Measurements from ENCODE around the gene CELF4.

The CELF4 gene

GRCh38 chr18:37405772-37406171, 159.8 kb downstream of the CELF4 start:
- no peak for DNase-seq

- no peak for DNase-seq
Measured at GRCh38 chr18:37405229-37405628, 160.4 kb downstream of the CELF4 start.

- no peak for DNase-seq
Measured at GRCh38 chr18:37403788-37404187, 161.8 kb downstream of the CELF4 start.

- DNase-seq = no peak
Measured at GRCh38 chr18:37403100-37403781, 162.4 kb downstream of the CELF4 start.

- no peak for DNase-seq
Measured at GRCh38 chr18:37402735-37403099, 162.9 kb downstream of the CELF4 start.

- no peak for DNase-seq
Measured at GRCh38 chr18:37400802-37401201, 164.8 kb downstream of the CELF4 start.

- DNase-seq = no peak
Measured at GRCh38 chr18:37398248-37398920, 167.2 kb downstream of the CELF4 start.

GRCh38 chr18:37397814-37398213, 167.8 kb downstream of the CELF4 start:
- DNase-seq = no peak

GRCh38 chr18:37396971-37397720, 168.5 kb downstream of the CELF4 start:
- no peak for DNase-seq

- no peak for DNase-seq
Measured at GRCh38 chr18:37395631-37396030, 170.0 kb downstream of the CELF4 start.

GRCh38 chr18:37395138-37395537, 170.5 kb downstream of the CELF4 start:
- no peak for DNase-seq

- DNase-seq = no peak
Measured at GRCh38 chr18:37394610-37394965, 171.0 kb downstream of the CELF4 start.

GRCh38 chr18:37393945-37394609, 171.5 kb downstream of the CELF4 start:
- DNase-seq = peak; percentile 6

- DNase-seq = no peak
Measured at GRCh38 chr18:37393221-37393827, 172.3 kb downstream of the CELF4 start.

- no peak for DNase-seq
Measured at GRCh38 chr18:37392648-37393047, 172.9 kb downstream of the CELF4 start.

- DNase-seq = no peak
Measured at GRCh38 chr18:37391698-37392548, 173.7 kb downstream of the CELF4 start.

GRCh38 chr18:37391156-37391555, 174.4 kb downstream of the CELF4 start:
- no peak for DNase-seq

GRCh38 chr18:37390687-37391086, 174.9 kb downstream of the CELF4 start:
- DNase-seq = no peak

- DNase-seq = no peak
Measured at GRCh38 chr18:37389684-37390368, 175.8 kb downstream of the CELF4 start.

GRCh38 chr18:37389041-37389440, 176.6 kb downstream of the CELF4 start:
- no peak for DNase-seq

GRCh38 chr18:37388413-37388812, 177.2 kb downstream of the CELF4 start:
- DNase-seq = no peak
